Ascending aorta (tissue), 2 donors: ENCODE measurements around the gene FCAR. TPM values are rescaled to one million over a fixed set of nuclear protein-coding genes. Genes with fewer than 3 reads are reported as not detected.
"Not testable (repeated sequence)": the region's sequence is repeated elsewhere in the genome, so short reads cannot be mapped to it uniquely, and the experiment has no call there.

Source experiments
- DNase-seq, 2 donors: peaks; one replicate each; pipeline ENCODE4 v3.0.0-alpha.2; 2019; ENCODE audit warnings: low spot score in 2 of 2
- H3K27ac ChIP-seq, 2 donors: fragments of 200-600 bp; sonication (generic); one replicate each; pipeline ENCODE4 v1.5.1; 2016 to 2017; ENCODE audit warnings: mild to moderate bottlenecking in 1 of 2
- H3K27me3 ChIP-seq: fragments of 200-600 bp; sonication (generic); one replicate; pipeline ENCODE4 v1.5.1; 2017
- H3K36me3 ChIP-seq, 2 donors: fragments of 200-600 bp; sonication (generic); one replicate each; pipeline ENCODE4 v1.5.1; 2016
- H3K4me1 ChIP-seq, 2 donors: fragments of 200-600 bp; sonication (generic); one replicate each; pipeline ENCODE4 v1.5.1; 2016 to 2017; ENCODE audit warnings: mild to moderate bottlenecking in 1 of 2
- H3K4me3 ChIP-seq, 2 donors: fragments of 200-600 bp; sonication (generic); one replicate each; pipeline ENCODE4 v1.5.1; 2016 to 2017; ENCODE audit warnings: mild to moderate bottlenecking in 1 of 2
- H3K9me3 ChIP-seq, 2 donors: fragments of 200-600 bp; sonication (generic); one replicate each; pipeline ENCODE4 v1.5.1; 2016
- CTCF ChIP-seq, 3 experiments: fragments of 200-600 bp in 2 of 3; fragments of 450-650 bp in 1 of 3; sonication (generic) in 2 of 3; IDR thresholded peaks; one replicate each; pipeline ENCODE4 v1.5.1; 2016 to 2019; ENCODE audit warnings: antibody characterized with exemption in 3 of 3, mild to moderate bottlenecking in 1 of 3, moderate library complexity in 1 of 3
- intact Hi-C: fragments of 100-400 bp; cut with DNase I; formaldehyde crosslinking; loops from one replicate; pipeline ENCODE4 v1.15.1; 2023
- total RNA-seq: library from RNA; depleted of rRNA; stranded (reverse); fragments of >200 nt; gene quantifications from one replicate; pipeline ENCODE4 v1.1.0, GENCODE V29; 2016

FCAR gene
- total RNA-seq, 1 donor from 2014 or later, result not detected

DNA sequence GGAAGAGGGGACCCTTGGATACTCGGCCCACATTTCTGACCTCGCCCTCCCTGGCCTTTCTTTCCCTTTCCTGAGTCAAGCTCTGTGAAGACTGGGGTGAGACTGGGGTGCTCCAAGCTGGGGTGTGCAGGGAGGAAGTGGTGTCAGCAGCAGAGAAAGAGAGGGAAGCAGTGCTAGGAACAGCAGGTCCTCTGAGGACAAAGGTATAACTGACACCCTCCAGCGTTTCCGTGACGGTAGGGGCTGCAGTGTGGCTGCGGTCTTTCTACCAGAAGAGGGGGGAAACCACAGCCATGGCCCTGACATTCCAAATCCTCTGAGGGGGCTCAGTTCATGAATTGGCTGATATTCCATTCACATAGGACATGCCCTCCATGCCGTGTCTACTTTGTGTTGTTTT is 22.7 kb upstream of the FCAR start:
- no peak for TF ChIP-seq CTCF (IDR thresholded peaks at IDR 0.05)
- Histone ChIP-seq H3K9me3 (no peaks in the 10 kb centered on the region), H3K4me1 (no peaks in the 10 kb centered on the region), H3K27me3 (no peaks in the 10 kb centered on the region), H3K27ac (no peak overlapping the region), H3K4me3 (no peak overlapping the region), H3K36me3 (no peaks in the 10 kb centered on the region)
- intact Hi-C loops, result no loop called here
- DNase-seq, result no peak

GRCh38 chr19:54855241-54855640 is 18.8 kb upstream of the FCAR start:
- H3K27me3 ChIP-seq, H3K36me3 ChIP-seq, H3K9me3 ChIP-seq, DNase-seq, H3K27ac ChIP-seq, H3K4me1 ChIP-seq, H3K4me3 ChIP-seq, intact Hi-C loops: not testable (repeated sequence)

DNA sequence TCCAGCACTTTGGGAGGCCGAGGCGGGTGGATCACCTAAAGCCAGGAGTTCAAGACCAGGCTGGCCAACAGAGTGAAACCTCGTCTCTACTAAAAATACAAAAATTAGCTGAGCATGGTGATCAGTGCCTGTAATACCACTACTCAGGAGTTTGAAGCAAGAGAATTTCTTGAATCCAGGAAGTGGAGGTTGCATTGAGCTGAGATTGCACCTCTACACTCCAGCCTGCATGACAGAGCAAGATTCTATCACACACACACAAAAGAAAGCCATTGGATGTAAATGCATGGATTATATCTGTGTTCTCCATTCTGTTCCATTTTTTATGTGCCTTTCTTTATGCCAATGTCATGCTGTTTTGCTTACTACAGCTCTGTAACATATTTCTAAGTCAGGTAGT is 15.6 kb upstream of the FCAR start:
- DNase-seq, H3K36me3 ChIP-seq, H3K27ac ChIP-seq, intact Hi-C loops, H3K27me3 ChIP-seq, H3K4me1 ChIP-seq, H3K9me3 ChIP-seq, H3K4me3 ChIP-seq: not testable (repeated sequence)

GRCh38 chr19:54859421-54859820 is 14.6 kb upstream of the FCAR start:
- H3K27ac ChIP-seq, result not testable (repeated sequence)

DNA sequence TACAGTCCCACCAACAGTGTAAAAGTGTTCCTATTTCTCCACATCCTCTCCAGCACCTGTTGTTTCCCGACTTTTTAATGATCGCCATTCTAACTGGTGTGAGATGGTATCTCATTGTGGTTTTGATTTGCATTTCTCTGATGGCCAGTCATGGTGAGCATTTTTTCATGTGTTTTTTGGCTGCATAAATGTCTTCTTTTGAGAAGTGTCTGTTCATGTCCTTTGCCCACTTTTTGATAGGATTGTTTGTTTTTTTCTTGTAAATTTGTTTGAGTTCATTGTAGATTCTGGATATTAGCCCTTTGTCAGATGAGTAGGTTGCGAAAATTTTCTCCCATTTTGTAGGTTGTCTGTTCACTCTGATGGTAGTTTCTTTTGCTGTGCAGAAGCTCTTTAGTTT is 10.6 kb upstream of the FCAR start:
- H3K27me3 ChIP-seq, H3K36me3 ChIP-seq, H3K4me1 ChIP-seq, H3K4me3 ChIP-seq, H3K9me3 ChIP-seq, H3K27ac ChIP-seq, DNase-seq, intact Hi-C loops: not testable (repeated sequence)

More at GRCh38 chr19:54859421-54859820, 14.6 kb upstream of the FCAR start:
- H3K4me3 ChIP-seq, DNase-seq, H3K27me3 ChIP-seq, intact Hi-C loops, H3K4me1 ChIP-seq, H3K9me3 ChIP-seq, H3K36me3 ChIP-seq: not testable (repeated sequence)

- intact Hi-C loops, result no loop called here
- Histone ChIP-seq H3K27ac (no peak overlapping the region), H3K36me3 (no peaks in the 10 kb centered on the region), H3K9me3 (no peaks in the 10 kb centered on the region), H3K4me3 (no peak overlapping the region), H3K4me1 (no peaks in the 10 kb centered on the region), H3K27me3 (no peaks in the 10 kb centered on the region)
- DNase-seq, result no peak
- no peak for TF ChIP-seq CTCF (IDR thresholded peaks at IDR 0.05)
Measured at GRCh38 chr19:54871696-54872095, 2.3 kb upstream of the FCAR start.

- no peaks in the 10 kb centered on the region for H3K27me3 ChIP-seq
- no peaks in the 10 kb centered on the region for H3K4me1 ChIP-seq
- intact Hi-C loops, result no loop called here
- H3K36me3 ChIP-seq, result no peaks in the 10 kb centered on the region
- H3K9me3 ChIP-seq, result no peaks in the 10 kb centered on the region
- no peak for DNase-seq
- no peak overlapping the region for H3K27ac ChIP-seq
- TF ChIP-seq CTCF (IDR thresholded peaks at IDR 0.05), result no peak
- no peak overlapping the region for H3K4me3 ChIP-seq
Measured at GRCh38 chr19:54875506-54875905, 1.5 kb downstream of the FCAR start.

DNA sequence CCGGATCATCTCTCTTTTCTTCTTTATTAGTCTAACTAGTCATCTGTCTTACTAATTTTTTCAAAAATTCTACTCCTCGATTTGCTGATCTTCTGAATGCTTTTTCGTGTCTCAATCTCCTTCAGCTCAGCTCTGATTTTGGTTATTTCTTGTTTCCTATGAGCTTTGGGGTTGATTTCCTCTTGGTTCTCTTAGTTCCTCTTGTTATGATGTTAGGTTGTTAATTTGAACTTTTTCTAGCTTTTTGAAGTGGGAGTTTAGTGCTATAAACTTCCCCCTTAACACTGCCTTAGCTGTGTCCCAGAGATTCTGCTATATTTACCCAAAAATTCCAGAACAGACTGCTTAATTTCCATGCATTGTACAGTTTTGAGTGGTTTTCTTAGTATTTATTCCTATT is 3.4 kb downstream of the FCAR start:
- TF ChIP-seq CTCF (IDR thresholded peaks at IDR 0.05), result no peak
- H3K36me3 ChIP-seq, result no peaks in the 10 kb centered on the region

More for the DNA sequence above, 3.4 kb downstream of the FCAR start:
- no peak for DNase-seq
- intact Hi-C loops, result no loop called here
- Histone ChIP-seq H3K4me3 (no peak overlapping the region), H3K27ac (no peak overlapping the region), H3K27me3 (no peaks in the 10 kb centered on the region), H3K4me1 (no peaks in the 10 kb centered on the region), H3K9me3 (no peaks in the 10 kb centered on the region)
